ENCODE data around the gene ELMO3. TPM values are rescaled to one million over a fixed set of nuclear protein-coding genes. Genes with fewer than 3 reads are reported as not detected.

ELMO3 gene
- total and polyA plus RNA-seq, 2 of the 4 experiments (the other 2 are of a cell fraction), result 0.36 to 1.6 TPM

DNA sequence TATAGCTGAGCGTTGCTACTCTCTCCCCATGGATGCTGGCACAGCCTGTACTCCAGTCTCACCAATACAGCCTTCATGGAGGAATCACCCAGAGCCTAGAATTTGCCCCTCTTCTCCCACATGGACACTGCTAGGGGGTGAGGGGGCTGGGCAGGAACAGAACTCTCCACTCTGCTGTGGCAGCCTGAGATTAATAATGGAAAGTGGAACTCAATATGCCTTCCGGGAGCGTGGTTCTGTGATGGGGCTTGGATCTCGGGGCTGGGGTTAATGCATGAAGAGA is 51.1 kb downstream of the ELMO3 start:
- Histone ChIP-seq H3K36me3 (ENCODE audit: control insufficient read depth, insufficient read depth, low read length) (peaks cover 3% of the 10 kb centered on the region), H3K27ac (ENCODE audit: insufficient read depth, low read length) (no peak overlapping the region), H3K9ac (ENCODE audit: low read depth, low read length) (no peak overlapping the region), H3K56ac (ENCODE audit: extremely low read depth, insufficient read depth, low read length) (no peak overlapping the region), H3K4me3 (ENCODE audit: insufficient read depth, low read depth, low read length) (no peak overlapping the region), H2BK5ac (ENCODE audit: low read depth, low read length, poor library complexity, severe bottlenecking) (no peak overlapping the region), H3K9me3 (ENCODE audit: control insufficient read depth, insufficient read depth, low read length) (no peaks in the 10 kb centered on the region), H2BK15ac (ENCODE audit: low read depth, low read length) (no peak overlapping the region), H3K14ac (replicated peaks; ENCODE audit: low read depth, low read length) (peak overlapping the region; percentile 67), H3K18ac (ENCODE audit: low read depth, low read length) (no peak overlapping the region), H4K20me1 (ENCODE audit: insufficient read depth, low read length) (no peaks in the 10 kb centered on the region; the same call in 1 of the 2 replicates), H2BK120ac (ENCODE audit: low read depth, low read length) (0 out of 2 replicates have a peak overlapping the region, but pooled peaks have one; percentile 4), H4K5ac (ENCODE audit: low read depth, low read length) (no peak overlapping the region), H2BK20ac (ENCODE audit: low read depth, low read length) (no peak overlapping the region), H3K23ac (ENCODE audit: low read depth, low read length) (peak overlapping the region; percentile 88), H3K9me1 (ENCODE audit: insufficient read depth, low read length) (peaks cover 10% of the 10 kb centered on the region), H3K27me3 (ENCODE audit: control insufficient read depth, insufficient read depth, low read length) (no peaks in the 10 kb centered on the region), H3K4me2 (ENCODE audit: low read depth, low read length) (peak overlapping the region; percentile 78), H2AK5ac (ENCODE audit: low read depth, low read length) (peak overlapping the region; percentile 18; the same call in 1 of the 2 replicates), H4K8ac (ENCODE audit: low read depth in 2 of 2, low read length in 2 of 2) (peak overlapping the region; percentile 35 to 83; a peak in 2 of 4 replicates), H3K4me1 (ENCODE audit: control insufficient read depth, insufficient read depth, low read length) (peaks cover 23% of the 10 kb centered on the region), H2AFZ (replicated peaks; ENCODE audit: low read length, poor library complexity) (peak overlapping the region; percentile 90), H2AK9ac (replicated peaks; ENCODE audit: low read depth, low read length, poor library complexity) (peak overlapping the region; percentile 83), H3K4ac (ENCODE audit: low read depth, low read length) (peak overlapping the region; percentile 51; the same call in 1 of the 2 replicates), H3K79me1 (ENCODE audit: low read depth in 1 of 2, low read length in 2 of 2) (peaks cover 3 to 39% of the 10 kb centered on the region in 2 experiments; a peak in 3 of 4 replicates), H4K91ac (ENCODE audit: insufficient read depth, low read depth, low read length) (no peak overlapping the region; the same call in 1 of the 2 replicates)
- no peak for ATAC-seq (ENCODE audit: low read depth)
- dilution Hi-C loops (cut with HindIII; ENCODE audit: low sequenced_read_pairs, unreplicated experiment), result no loop called here
- TF ChIP-seq POLR2A (IDR thresholded peaks at IDR 0.05; ENCODE audit: low read depth, low read length) (no peak), SMC3 (IDR thresholded peaks at IDR 0.05; ENCODE audit: low read depth, low read length) (no peak), MAZ (IDR thresholded peaks at IDR 0.05; ENCODE audit: borderline replicate concordance, low read depth, low read length) (no peak), MAFK (IDR thresholded peaks at IDR 0.05; ENCODE audit: low read depth, low read length) (no peak), RCOR1 (IDR thresholded peaks at IDR 0.05; ENCODE audit: insufficient replicate concordance, low read length) (no peak), RAD21 (IDR thresholded peaks at IDR 0.05; ENCODE audit: low read length) (no peak), MXI1 (IDR thresholded peaks at IDR 0.05; ENCODE audit: borderline replicate concordance, low read depth, low read length) (no peak), NFE2L2 (IDR thresholded peaks at IDR 0.05; ENCODE audit: low read depth, low read length) (no peak), RFX5 (IDR thresholded peaks at IDR 0.05; ENCODE audit: low read depth, low read length) (no peak), CHD1 (IDR thresholded peaks at IDR 0.05; ENCODE audit: low read depth, low read length) (no peak), BHLHE40 (IDR thresholded peaks at IDR 0.05; ENCODE audit: low read depth, low read length) (no peak), FOS (IDR thresholded peaks at IDR 0.05; ENCODE audit: low read depth, low read length) (no peak), CEBPB (IDR thresholded peaks at IDR 0.05; ENCODE audit: low read depth, low read length) (no peak)
- TF ChIP-seq, protein P1, sequence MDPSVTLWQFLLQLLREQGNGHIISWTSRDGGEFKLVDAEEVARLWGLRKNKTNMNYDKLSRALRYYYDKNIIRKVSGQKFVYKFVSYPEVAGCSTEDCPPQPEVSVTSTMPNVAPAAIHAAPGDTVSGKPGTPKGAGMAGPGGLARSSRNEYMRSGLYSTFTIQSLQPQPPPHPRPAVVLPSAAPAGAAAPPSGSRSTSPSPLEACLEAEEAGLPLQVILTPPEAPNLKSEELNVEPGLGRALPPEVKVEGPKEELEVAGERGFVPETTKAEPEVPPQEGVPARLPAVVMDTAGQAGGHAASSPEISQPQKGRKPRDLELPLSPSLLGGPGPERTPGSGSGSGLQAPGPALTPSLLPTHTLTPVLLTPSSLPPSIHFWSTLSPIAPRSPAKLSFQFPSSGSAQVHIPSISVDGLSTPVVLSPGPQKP (IDR thresholded peaks at IDR 0.05; ENCODE audit: borderline replicate concordance, low read depth, low read length), result no peak
- TF ChIP-seq, protein P2, sequence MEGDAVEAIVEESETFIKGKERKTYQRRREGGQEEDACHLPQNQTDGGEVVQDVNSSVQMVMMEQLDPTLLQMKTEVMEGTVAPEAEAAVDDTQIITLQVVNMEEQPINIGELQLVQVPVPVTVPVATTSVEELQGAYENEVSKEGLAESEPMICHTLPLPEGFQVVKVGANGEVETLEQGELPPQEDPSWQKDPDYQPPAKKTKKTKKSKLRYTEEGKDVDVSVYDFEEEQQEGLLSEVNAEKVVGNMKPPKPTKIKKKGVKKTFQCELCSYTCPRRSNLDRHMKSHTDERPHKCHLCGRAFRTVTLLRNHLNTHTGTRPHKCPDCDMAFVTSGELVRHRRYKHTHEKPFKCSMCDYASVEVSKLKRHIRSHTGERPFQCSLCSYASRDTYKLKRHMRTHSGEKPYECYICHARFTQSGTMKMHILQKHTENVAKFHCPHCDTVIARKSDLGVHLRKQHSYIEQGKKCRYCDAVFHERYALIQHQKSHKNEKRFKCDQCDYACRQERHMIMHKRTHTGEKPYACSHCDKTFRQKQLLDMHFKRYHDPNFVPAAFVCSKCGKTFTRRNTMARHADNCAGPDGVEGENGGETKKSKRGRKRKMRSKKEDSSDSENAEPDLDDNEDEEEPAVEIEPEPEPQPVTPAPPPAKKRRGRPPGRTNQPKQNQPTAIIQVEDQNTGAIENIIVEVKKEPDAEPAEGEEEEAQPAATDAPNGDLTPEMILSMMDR (conservative IDR thresholded peaks at IDR 0.05; ENCODE audit: low read depth, low read length), result no peak
- TF ChIP-seq, protein P3, sequence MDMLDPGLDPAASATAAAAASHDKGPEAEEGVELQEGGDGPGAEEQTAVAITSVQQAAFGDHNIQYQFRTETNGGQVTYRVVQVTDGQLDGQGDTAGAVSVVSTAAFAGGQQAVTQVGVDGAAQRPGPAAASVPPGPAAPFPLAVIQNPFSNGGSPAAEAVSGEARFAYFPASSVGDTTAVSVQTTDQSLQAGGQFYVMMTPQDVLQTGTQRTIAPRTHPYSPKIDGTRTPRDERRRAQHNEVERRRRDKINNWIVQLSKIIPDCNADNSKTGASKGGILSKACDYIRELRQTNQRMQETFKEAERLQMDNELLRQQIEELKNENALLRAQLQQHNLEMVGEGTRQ (IDR thresholded peaks at IDR 0.05; ENCODE audit: low read depth, low read length), result no peak
- intact Hi-C loops (cut with micrococcal nuclease), result no loop called here
- no peak for DNase-seq
- WGBS, 2 experiments (ENCODE audit: extremely low coverage in 2 of 2, insufficient read length in 1 of 2), result 83% methylated on average over 3 of the region's 4 CpGs; no CpG with 5 or more reads in 1 of the 2 experiments
- ChIA-PET CTCF (interaction anchor here (1.4 kb wide), 1 partner anchor 11 kb away, joined by 4 read pairs; no protein-coding TSS in a partner anchor), POLR2A (ENCODE audit: unreplicated experiment) (interaction anchor here (0.7 kb wide), 1 partner anchor 11 kb away, joined by 3 read pairs; no protein-coding TSS in a partner anchor)
- in situ Hi-C loops (cut with MboI; ENCODE audit: low sequenced_read_pairs), result loop anchor here (10.0 kb wide), 1 partner anchor 205 kb away; no protein-coding TSS in a partner anchor
- no TSS peak for BruUV-seq (replicated peaks)

Measured in IMR-90 (cell line).